Right atrium auricular region (tissue), 2 donors: ENCODE results near the gene MAGEB17. TPM values are rescaled to one million over a fixed set of nuclear protein-coding genes. Genes with fewer than 3 reads are reported as not detected.

Source experiments
- DNase-seq: peaks from one replicate; pipeline ENCODE4 v3.0.0-alpha.2; 2019; ENCODE audit warnings: low spot score
- H3K27ac ChIP-seq, 2 donors: fragments of 200-600 bp; sonication (generic); 1 replicate in 1 of 2; 2 replicates in 1 of 2; pipeline ENCODE4 v1.5.1; 2016 to 2019
- H3K27me3 ChIP-seq, 2 donors: fragments of 200-600 bp; sonication (generic); one replicate each; pipeline versions ENCODE4 v1.5.1 to v1.6.0; 2017 to 2019
- H3K36me3 ChIP-seq: fragments of 200-600 bp; sonication (generic); one replicate; pipeline ENCODE4 v1.5.1; 2016
- H3K4me1 ChIP-seq, 2 donors: fragments of 200-600 bp; sonication (generic); one replicate each; pipeline versions ENCODE4 v1.5.1 to v1.6.0; 2017 to 2019
- H3K4me3 ChIP-seq, 2 donors: fragments of 200-600 bp; sonication (generic); 1 replicate in 1 of 2; 2 replicates in 1 of 2; pipeline ENCODE4 v1.5.1; 2017 to 2019; ENCODE audit warnings: mild to moderate bottlenecking in 1 of 2, moderate library complexity in 1 of 2
- H3K9me3 ChIP-seq, 2 donors: fragments of 200-600 bp; sonication (generic); one replicate each; pipeline ENCODE4 v1.5.1; 2019
- total RNA-seq, 2 donors: library from RNA; depleted of rRNA; stranded (reverse); fragments of >200 nt; gene quantifications; one replicate each; pipeline ENCODE4 v1.1.0, GENCODE V29; 2016
- TF ChIP-seq, protein P1 (sequence below), 2 donors: fragments of 200-600 bp; sonication (generic); IDR thresholded peaks; one replicate each; pipeline ENCODE4 v1.5.1; 2019; ENCODE audit warnings: antibody characterized with exemption in 2 of 2

Gene MAGEB17
- total RNA-seq, 2 donors from 2014 or later, result 0.24 TPM; not detected in 1

DNA sequence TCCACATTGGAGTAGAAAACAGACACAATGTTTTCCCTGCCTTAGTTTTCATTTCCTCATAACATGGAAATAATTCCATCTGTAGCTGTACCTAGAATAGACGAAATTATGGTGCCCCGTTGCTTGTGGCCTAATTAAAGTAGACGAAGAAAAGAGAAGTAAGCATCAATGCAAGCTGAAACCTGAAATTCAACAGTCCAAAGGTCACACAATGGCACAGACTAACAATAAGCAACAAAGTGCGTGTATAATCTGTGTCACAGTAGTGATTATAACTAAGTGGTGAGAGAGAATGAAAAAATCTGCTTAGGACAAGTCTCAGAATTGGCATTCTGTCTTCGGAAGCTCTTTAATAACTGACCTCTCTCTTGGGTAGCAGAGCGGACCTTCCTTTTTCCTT is 24.3 kb downstream of the MAGEB17 start:
- Histone ChIP-seq H3K36me3 (no peaks in the 10 kb centered on the region), H3K27ac (no peak overlapping the region), H3K9me3 (no peaks in the 10 kb centered on the region), H3K4me3 (no peak overlapping the region), H3K4me1 (no peaks in the 10 kb centered on the region), H3K27me3 (no peaks in the 10 kb centered on the region)
- DNase-seq, result no peak
- TF ChIP-seq, protein P1, sequence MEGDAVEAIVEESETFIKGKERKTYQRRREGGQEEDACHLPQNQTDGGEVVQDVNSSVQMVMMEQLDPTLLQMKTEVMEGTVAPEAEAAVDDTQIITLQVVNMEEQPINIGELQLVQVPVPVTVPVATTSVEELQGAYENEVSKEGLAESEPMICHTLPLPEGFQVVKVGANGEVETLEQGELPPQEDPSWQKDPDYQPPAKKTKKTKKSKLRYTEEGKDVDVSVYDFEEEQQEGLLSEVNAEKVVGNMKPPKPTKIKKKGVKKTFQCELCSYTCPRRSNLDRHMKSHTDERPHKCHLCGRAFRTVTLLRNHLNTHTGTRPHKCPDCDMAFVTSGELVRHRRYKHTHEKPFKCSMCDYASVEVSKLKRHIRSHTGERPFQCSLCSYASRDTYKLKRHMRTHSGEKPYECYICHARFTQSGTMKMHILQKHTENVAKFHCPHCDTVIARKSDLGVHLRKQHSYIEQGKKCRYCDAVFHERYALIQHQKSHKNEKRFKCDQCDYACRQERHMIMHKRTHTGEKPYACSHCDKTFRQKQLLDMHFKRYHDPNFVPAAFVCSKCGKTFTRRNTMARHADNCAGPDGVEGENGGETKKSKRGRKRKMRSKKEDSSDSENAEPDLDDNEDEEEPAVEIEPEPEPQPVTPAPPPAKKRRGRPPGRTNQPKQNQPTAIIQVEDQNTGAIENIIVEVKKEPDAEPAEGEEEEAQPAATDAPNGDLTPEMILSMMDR (IDR thresholded peaks at IDR 0.05), result no peak

DNA sequence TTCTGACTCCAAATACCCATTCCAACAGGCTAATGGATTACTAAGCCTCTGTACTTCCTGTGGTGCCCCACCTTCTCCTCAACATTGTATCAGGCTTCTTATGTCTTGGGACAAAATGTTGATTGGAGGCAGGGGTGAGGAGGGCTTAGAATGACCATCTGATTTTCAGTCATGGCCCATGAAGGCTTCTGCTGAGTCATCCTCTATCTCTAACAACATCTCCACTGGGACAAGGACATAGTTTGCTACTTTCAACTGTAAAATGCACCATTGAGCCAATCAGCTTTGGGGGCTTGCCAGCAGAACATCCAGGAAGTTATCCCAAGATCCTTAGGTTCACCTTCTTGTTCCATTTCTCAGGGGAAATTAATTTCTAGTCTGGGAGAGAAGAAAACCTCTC is 29.5 kb downstream of the MAGEB17 start:
- Histone ChIP-seq H3K9me3 (no peaks in the 10 kb centered on the region), H3K4me1 (no peaks in the 10 kb centered on the region), H3K36me3 (no peaks in the 10 kb centered on the region), H3K27me3 (no peaks in the 10 kb centered on the region), H3K27ac (no peak overlapping the region), H3K4me3 (no peak overlapping the region)
- TF ChIP-seq, protein P1 (IDR thresholded peaks at IDR 0.05), result no peak
- no peak for DNase-seq

DNA sequence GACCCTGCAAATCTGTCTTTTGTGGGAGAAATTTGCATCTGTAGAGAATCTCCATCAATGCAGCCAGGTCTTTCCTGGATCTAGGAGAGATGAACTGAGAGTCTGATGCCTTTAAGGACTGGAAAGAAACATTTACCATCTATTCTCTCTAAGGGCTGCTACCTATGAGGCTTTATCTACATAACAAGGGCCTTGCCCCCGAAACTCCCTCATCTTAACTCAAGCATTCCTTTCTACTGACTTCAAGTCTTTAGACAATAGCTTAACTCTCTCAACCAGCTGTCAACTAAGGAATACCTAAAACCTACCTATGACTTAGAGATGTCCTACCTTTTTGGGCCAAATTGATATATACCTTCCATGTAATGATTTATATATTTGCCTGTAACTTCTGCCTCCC is 32.1 kb downstream of the MAGEB17 start:
- no peaks in the 10 kb centered on the region for H3K27me3 ChIP-seq

DNA sequence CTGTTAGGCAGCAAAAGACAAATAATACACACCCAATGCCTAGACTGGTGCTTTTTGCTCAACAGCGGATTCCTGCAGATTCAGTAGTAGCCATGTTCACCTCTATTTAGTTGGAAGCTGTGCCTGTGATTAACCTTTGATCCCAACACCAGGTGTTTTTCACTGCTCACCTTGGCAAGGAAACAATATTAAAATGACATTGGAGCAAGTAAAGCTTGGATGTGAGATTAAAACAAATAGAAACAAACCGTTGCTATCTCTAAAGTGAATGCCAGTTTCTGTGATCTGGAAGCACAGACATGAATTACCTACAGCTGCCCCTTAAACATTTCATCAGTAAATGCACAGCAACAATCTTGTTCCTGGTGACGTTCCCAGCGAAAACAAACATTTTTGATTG is 35.7 kb downstream of the MAGEB17 start:
- H3K36me3 ChIP-seq, result no peaks in the 10 kb centered on the region
- H3K27ac ChIP-seq, result no peak overlapping the region
- H3K9me3 ChIP-seq, result no peaks in the 10 kb centered on the region
- H3K27me3 ChIP-seq, result no peaks in the 10 kb centered on the region
- DNase-seq, result no peak
- H3K4me3 ChIP-seq, result no peak overlapping the region
- H3K4me1 ChIP-seq, result no peaks in the 10 kb centered on the region
- TF ChIP-seq, protein P1 (IDR thresholded peaks at IDR 0.05), result no peak

More for the DNA sequence above, 32.1 kb downstream of the MAGEB17 start:
- no peak overlapping the region for H3K27ac ChIP-seq
- H3K9me3 ChIP-seq, result no peaks in the 10 kb centered on the region
- H3K4me1 ChIP-seq, result no peaks in the 10 kb centered on the region
- DNase-seq, result no peak
- H3K36me3 ChIP-seq, result no peaks in the 10 kb centered on the region
- no peak overlapping the region for H3K4me3 ChIP-seq
- TF ChIP-seq, protein P1 (IDR thresholded peaks at IDR 0.05), result no peak

DNA sequence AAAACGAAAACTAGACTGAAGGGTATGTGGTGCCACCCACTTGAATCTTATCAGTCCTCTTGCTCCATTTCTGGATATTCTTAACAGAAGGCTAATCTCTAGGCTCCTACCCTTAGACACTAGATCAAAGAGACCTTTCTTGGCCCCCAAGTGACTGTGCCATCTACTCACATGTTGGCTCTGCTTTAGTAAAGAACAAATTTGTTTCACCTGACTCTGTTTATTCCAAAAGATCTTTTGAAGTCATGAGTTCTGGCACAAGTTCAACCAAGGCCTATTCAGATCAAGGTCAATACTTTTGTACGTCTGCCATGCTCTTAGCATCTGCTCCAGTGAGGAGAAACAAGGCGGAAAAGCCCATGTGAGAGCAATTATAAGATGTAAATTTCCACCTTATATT is 37.3 kb downstream of the MAGEB17 start:
- no peaks in the 10 kb centered on the region for H3K36me3 ChIP-seq
- H3K27me3 ChIP-seq, result no peaks in the 10 kb centered on the region
- no peaks in the 10 kb centered on the region for H3K9me3 ChIP-seq
- no peaks in the 10 kb centered on the region for H3K4me1 ChIP-seq
- DNase-seq, result no peak
- TF ChIP-seq, protein P1 (IDR thresholded peaks at IDR 0.05), result no peak
- H3K27ac ChIP-seq, result no peak overlapping the region
- no peak overlapping the region for H3K4me3 ChIP-seq

DNA sequence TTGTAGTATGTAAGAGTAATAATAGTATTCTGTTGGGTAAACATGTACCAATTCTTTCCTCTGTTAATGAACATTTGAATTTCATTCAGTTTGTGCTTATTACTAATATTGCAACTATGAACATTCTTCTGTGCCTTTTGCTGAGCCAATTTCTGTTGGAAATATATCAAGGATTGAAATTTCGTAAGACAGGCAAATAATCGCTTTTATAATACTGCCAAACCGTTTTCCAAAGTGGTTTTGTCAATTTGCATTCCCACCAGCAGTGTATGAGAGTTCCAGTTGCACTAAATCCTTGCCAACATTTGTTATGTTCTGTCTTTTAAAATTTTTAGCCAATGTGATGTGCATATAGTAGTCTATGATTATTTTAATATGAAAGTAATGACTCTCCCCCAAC is 38.6 kb downstream of the MAGEB17 start:
- Histone ChIP-seq H3K36me3 (no peaks in the 10 kb centered on the region), H3K27me3 (no peaks in the 10 kb centered on the region), H3K4me1 (no peaks in the 10 kb centered on the region), H3K27ac (no peak overlapping the region), H3K4me3 (no peak overlapping the region), H3K9me3 (no peaks in the 10 kb centered on the region)
- TF ChIP-seq, protein P1 (IDR thresholded peaks at IDR 0.05), result no peak
- DNase-seq, result no peak
